ENCODE measurements around the gene NT5DC2. TPM values are rescaled to one million over a fixed set of nuclear protein-coding genes. Genes with fewer than 3 reads are reported as not detected.

The NT5DC2 gene
- total RNA-seq, 1 donor from 2014 or later, result 189 TPM

GRCh38 chr3:52483577-52484381 lies 49.9 kb downstream of the NT5DC2 start:
- H3K9me3 ChIP-seq (ENCODE audit: insufficient read depth, low read depth, low read length), result no peaks in the 10 kb centered on the region
- no peak overlapping the region for H3K27ac ChIP-seq (ENCODE audit: low read depth, low read length)
- TF ChIP-seq, protein P1, sequence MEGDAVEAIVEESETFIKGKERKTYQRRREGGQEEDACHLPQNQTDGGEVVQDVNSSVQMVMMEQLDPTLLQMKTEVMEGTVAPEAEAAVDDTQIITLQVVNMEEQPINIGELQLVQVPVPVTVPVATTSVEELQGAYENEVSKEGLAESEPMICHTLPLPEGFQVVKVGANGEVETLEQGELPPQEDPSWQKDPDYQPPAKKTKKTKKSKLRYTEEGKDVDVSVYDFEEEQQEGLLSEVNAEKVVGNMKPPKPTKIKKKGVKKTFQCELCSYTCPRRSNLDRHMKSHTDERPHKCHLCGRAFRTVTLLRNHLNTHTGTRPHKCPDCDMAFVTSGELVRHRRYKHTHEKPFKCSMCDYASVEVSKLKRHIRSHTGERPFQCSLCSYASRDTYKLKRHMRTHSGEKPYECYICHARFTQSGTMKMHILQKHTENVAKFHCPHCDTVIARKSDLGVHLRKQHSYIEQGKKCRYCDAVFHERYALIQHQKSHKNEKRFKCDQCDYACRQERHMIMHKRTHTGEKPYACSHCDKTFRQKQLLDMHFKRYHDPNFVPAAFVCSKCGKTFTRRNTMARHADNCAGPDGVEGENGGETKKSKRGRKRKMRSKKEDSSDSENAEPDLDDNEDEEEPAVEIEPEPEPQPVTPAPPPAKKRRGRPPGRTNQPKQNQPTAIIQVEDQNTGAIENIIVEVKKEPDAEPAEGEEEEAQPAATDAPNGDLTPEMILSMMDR (IDR thresholded peaks at IDR 0.05; ENCODE audit: insufficient read depth, low read depth, low read length), result no peak
- no peak for TF ChIP-seq EZH2 (IDR thresholded peaks at IDR 0.05; ENCODE audit: insufficient read depth, low read length)
- peaks cover 6% of the 10 kb centered on the region for H3K4me1 ChIP-seq (ENCODE audit: insufficient read depth, low read length)
- Mint-ChIP-seq H3K27ac (ENCODE audit: unreplicated experiment) (peak overlapping the region; percentile 85), H3K27me3 (ENCODE audit: low read depth, unreplicated experiment) (no peaks in the 10 kb centered on the region), H3K36me3 (ENCODE audit: low read depth, unreplicated experiment) (peaks cover 27% of the 10 kb centered on the region), H3K4me1 (ENCODE audit: low read depth, unreplicated experiment) (peaks cover 11% of the 10 kb centered on the region), H3K9me3 (ENCODE audit: unreplicated experiment) (no peaks in the 10 kb centered on the region), H3K4me3 (ENCODE audit: unreplicated experiment) (peak overlapping the region; percentile 20)
- FAIRE-seq, result no peak
- H3K4me2 ChIP-seq (ENCODE audit: low read length), result no peak overlapping the region
- no peaks in the 10 kb centered on the region for H3K79me2 ChIP-seq (ENCODE audit: insufficient read depth, low read length)
- no peaks in the 10 kb centered on the region for H3K27me3 ChIP-seq (ENCODE audit: insufficient read depth, low read length)
- DNase-seq (ENCODE audit: low read depth), result peak; percentile 58
- H3K36me3 ChIP-seq (ENCODE audit: insufficient read depth, low read length), result peaks cover 24% of the 10 kb centered on the region
- no peak overlapping the region for H3K4me3 ChIP-seq (ENCODE audit: insufficient read depth, low read depth, low read length)
- no peak overlapping the region for H2AFZ ChIP-seq (ENCODE audit: low read depth, low read length)
- no peak overlapping the region for H3K9ac ChIP-seq (ENCODE audit: low read length)
- H4K20me1 ChIP-seq (ENCODE audit: insufficient read depth, low read length), result peaks cover 41% of the 10 kb centered on the region

DNA sequence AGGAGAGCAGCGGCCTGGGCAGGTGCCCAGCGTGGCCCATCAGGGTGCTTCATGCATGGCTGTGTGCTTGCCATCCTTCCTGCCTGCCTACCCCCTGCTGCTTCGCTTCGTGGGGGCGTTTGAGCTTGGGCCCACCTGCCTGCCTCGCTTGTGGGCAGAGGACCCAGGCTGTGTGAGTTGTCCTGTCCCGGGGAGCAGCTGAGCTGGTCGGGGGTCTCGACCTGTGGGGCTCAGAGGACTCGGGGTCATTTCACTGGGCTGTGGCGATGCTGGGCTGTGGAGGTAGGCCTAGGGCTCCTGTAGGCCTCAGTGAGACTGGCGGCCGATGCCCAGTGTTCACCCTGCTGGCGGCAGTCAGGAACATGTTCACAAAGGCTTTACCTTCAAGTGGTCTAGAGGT lies 50.6 kb downstream of the NT5DC2 start:
- Histone ChIP-seq H3K27ac (ENCODE audit: low read depth, low read length) (no peak overlapping the region), H3K79me2 (ENCODE audit: insufficient read depth, low read length) (no peaks in the 10 kb centered on the region), H3K36me3 (ENCODE audit: insufficient read depth, low read length) (peaks cover 29% of the 10 kb centered on the region), H4K20me1 (ENCODE audit: insufficient read depth, low read length) (peaks cover 43% of the 10 kb centered on the region), H3K9ac (ENCODE audit: low read length) (no peak overlapping the region), H3K4me3 (ENCODE audit: insufficient read depth, low read depth, low read length) (no peak overlapping the region), H2AFZ (ENCODE audit: low read depth, low read length) (no peak overlapping the region), H3K27me3 (ENCODE audit: insufficient read depth, low read length) (no peaks in the 10 kb centered on the region), H3K4me2 (ENCODE audit: low read length) (no peak overlapping the region), H3K9me3 (ENCODE audit: insufficient read depth, low read depth, low read length) (no peaks in the 10 kb centered on the region), H3K4me1 (ENCODE audit: insufficient read depth, low read length) (peaks cover 6% of the 10 kb centered on the region)
- no peaks in the 10 kb centered on the region for H3K9me3 Mint-ChIP-seq (ENCODE audit: unreplicated experiment)
- TF ChIP-seq, protein P1 (IDR thresholded peaks at IDR 0.05; ENCODE audit: insufficient read depth, low read depth, low read length), result no peak
- TF ChIP-seq EZH2 (IDR thresholded peaks at IDR 0.05; ENCODE audit: insufficient read depth, low read length), result no peak
- H3K4me1 Mint-ChIP-seq (ENCODE audit: low read depth, unreplicated experiment), result peaks cover 11% of the 10 kb centered on the region
- no peak for FAIRE-seq
- no peaks in the 10 kb centered on the region for H3K27me3 Mint-ChIP-seq (ENCODE audit: low read depth, unreplicated experiment)
- DNase-seq (ENCODE audit: low read depth), result no peak
- no peak overlapping the region for H3K4me3 Mint-ChIP-seq (ENCODE audit: unreplicated experiment)
- H3K36me3 Mint-ChIP-seq (ENCODE audit: low read depth, unreplicated experiment), result peaks cover 32% of the 10 kb centered on the region
- H3K27ac Mint-ChIP-seq (ENCODE audit: unreplicated experiment), result peak overlapping the region; percentile 85

Measured in astrocyte (in vitro differentiated cells and primary cell).